ENCODE data around the gene HIP1R.

Gene HIP1R

DNA sequence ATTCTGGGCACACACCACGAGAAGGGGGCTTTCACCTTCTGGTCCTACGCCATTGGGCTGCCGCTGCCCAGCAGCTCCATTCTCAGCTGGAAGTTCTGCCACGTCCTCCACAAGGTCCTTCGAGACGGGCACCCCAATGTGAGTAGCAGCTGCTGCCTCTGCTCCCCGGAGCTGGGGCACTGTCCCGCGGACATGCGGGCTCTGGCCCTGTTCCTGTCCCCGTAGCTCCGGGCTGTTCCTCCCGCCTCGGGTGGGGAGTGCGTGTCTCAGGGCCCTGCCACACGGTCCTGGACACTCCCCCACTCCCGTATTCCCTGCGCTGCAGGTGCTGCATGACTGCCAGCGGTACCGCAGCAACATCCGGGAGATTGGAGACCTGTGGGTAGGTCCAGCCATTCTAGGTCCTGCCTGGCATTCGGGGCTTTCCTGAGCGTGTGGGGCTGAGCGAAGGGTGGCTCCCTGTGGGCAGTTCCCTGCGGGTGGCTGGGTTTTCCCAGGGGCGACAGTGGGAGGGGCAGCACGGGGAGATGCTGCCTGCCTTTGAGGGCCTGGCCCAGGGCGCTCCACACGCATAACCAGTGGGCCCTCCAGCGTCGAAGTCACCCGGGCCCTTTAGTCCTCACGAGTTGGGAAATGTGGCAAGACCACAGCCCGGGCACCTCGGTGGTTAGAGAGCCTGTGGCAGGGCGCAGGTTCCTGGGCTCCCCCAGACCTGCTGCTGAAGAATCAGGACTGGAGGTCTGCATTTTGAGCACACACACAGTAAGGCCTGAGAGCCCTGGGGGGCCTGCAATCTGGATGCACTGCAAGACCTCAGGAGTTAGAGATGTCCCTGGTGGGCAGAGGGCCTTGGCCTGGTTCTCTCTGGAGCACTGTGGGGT is 13.5 kb downstream of the HIP1R start:
- no peak for DNase-seq (ENCODE audit: low spot score)

DNA sequence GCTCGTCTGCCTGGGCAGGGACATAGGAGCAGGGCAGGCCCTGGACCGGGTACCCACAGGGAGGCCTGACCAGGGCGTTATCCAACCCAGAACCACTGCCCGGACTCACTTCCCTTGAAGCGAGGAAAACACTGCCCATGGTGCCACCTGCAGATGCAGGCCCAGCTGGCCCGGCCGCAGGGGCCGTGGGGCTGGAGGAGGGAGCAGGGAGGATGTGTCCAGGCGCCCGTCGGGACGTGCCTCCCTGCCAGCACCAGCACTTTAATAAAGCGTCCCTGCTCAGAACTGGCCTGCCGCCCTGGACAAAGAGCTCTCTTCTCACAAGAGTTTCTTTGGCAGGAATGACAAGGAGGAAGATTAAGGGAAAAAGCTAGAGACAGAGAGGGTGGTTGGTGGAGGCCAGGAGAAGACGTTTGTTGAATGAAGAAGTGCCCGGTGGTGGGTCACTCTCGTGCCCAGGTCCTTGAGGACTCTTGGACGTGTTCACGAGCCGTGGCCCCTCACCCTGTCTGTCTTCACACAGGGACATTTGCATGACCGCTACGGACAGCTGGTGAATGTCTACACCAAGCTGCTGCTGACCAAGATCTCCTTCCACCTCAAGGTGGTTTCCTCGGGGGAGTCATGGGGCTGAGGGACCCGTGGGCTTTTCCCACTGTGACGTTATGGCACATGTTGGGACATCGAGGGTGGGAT is 14.2 kb downstream of the HIP1R start:
- DNase-seq (ENCODE audit: low spot score): no peak

DNA sequence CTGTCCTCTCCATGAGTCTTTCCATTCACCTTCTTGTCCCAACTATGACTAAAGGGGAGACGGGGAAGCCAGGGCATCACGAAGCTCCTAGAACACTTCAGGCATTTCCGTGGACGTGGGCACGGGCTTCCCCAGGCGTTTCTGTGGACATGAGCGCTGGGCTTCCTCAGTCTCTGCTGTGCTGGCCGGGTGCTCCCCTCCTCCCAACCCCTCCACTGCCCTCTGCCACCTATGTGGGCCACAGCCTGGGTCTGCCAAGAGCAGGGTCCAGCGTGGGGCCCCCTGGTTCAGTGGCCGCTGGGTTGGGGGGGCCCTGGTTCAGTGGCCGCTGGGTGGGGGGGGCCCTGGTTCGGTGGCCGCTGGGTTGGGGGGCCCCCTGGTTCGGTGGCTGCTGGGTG is 14.8 kb downstream of the HIP1R start:
- no peak for DNase-seq (ENCODE audit: low spot score)

DNA sequence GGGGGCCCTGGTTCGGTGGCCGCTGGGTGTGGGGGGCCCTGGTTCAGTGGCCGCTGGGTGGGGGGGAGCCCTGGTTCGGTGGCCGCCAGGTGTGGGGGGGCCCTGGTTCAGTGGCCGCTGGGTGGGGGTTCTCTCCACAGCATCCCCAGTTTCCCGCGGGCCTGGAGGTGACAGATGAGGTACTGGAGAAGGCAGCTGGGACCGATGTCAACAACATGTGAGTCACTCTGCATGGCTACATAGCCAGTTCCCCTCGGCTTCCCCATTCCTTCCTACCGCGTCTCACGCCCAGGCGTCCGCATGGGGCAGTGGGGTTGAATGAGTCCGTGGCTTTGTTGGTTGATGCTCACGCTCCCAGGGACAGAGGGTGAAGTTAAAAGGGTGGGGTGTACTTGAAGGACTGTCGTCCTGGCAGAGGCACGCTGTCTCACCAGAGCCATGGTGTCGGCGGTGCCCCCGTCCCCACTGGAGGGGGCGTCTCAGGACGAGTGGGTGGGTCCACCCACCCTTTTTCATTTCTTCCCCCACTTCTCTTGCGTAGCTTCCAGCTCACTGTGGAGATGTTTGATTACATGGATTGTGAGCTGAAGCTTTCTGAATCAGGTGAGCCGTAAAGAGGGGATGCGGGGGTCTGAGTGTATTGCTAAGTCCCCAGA is 15.6 kb downstream of the HIP1R start:
- no peak for DNase-seq (ENCODE audit: low spot score)

DNA sequence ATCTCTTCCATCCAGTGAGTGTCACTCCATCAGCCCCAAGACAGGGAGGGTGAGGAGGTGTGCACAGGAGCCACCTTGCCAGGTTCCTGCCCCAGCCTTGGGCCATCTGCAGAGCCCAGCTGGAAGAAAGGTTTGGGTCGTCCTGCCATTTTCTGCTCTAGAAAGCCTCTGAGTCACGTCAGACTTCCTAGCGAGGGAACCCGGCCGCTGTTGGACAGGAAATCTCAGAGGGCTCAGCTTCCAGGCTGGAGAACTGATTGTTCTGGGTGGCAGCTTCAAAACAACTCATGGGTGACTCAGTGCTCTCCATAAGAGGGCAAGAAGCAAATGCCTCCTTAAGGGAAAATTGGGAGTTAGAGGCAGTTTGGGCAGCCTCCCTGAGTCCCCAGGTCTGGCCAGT is 16.6 kb downstream of the HIP1R start:
- DNase-seq (ENCODE audit: low spot score): no peak

- DNase-seq (ENCODE audit: low spot score): no peak
These were observed 17.3 kb downstream of the HIP1R start for GRCh38 chr12:122852336-122853275.

GRCh38 chr12:122853582-122854245 is 18.5 kb downstream of the HIP1R start:
- no peak for DNase-seq (ENCODE audit: low spot score)

- no peak for DNase-seq (ENCODE audit: low spot score)
These were observed 19.3 kb downstream of the HIP1R start for GRCh38 chr12:122854554-122854953.

GRCh38 chr12:122855071-122855829 is 20.0 kb downstream of the HIP1R start:
- no peak for DNase-seq (ENCODE audit: low spot score)

GRCh38 chr12:122855928-122856831 is 20.9 kb downstream of the HIP1R start:
- no peak for DNase-seq (ENCODE audit: low spot score)

DNA sequence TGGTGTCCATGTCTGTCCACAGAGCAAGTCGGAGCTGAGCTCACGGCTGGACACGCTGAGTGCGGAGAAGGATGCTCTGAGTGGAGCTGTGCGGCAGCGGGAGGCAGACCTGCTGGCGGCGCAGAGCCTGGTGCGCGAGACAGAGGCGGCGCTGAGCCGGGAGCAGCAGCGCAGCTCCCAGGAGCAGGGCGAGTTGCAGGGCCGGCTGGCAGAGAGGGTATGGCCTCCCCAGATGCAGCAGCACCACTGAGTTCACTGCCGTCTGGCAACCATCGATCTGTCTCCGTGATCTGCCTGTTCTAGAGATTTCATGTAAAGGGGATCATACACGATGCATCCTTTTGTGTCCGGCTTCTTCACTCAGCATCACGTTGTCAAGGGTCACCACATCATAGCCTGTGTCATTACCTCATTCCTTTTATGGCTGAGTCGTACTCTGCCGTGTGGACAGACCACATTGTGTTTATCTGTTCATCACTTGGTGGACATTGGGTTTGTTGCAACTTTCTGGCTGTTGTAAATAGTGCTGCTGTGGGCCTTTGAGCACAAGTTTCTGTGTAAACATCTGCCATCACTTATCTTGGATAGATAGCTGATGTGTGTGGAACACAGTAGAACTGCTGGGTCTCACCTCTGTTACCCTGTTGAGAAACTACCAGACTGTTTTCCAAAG is 21.9 kb downstream of the HIP1R start:
- no peak for DNase-seq (ENCODE audit: low spot score)

DNA sequence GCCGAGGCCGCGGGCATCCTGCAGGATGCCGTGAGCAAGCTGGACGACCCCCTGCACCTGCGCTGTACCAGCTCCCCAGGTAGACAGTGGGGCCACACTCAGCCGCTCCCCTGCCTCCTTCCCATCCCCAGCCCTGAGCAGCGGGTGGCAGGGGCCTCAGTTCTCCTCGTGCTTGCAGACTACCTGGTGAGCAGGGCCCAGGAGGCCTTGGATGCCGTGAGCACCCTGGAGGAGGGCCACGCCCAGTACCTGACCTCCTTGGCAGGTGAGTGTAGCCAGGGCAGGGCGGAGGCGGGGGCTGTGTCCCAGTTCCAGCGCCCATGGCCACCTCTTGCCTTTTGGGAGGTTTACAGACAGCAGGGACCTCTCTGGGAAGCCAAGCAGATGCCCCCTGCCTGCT is 22.9 kb downstream of the HIP1R start:
- no peak for DNase-seq (ENCODE audit: low spot score)

DNA sequence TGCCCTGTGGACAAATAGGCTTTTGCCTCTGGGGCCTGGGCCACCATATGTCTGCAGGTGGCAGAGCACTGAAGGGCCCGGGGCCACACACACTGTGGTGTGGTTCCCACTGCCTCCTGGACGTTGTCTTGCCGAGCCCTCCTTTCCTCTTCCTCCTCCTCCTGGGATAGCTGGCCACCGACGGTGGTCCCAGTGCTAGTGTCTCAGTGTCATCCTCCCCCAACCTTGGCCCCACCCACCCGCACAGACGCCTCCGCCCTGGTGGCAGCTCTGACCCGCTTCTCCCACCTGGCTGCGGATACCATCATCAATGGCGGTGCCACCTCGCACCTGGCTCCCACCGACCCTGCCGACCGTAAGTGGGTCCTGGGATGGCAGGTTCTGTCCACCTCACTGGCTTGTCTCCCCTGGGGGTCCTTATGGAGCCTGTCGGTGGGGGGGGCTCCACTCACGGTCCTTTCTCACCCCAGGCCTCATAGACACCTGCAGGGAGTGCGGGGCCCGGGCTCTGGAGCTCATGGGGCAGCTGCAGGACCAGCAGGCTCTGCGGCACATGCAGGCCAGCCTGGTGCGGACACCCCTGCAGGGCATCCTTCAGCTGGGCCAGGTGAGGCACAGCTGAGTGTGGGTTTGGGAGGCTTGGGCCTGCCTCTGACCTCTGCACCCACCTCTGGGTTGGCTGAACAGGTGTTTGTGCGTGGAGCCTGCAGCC is 23.5 kb downstream of the HIP1R start:
- DNase-seq (ENCODE audit: low spot score): no peak

- no peak for DNase-seq (ENCODE audit: low spot score)
These were observed 24.2 kb downstream of the HIP1R start for GRCh38 chr12:122859303-122860039.

- peak; percentile 83 for DNase-seq (ENCODE audit: low spot score)
These were observed 25.0 kb downstream of the HIP1R start for GRCh38 chr12:122860040-122860853.

DNA sequence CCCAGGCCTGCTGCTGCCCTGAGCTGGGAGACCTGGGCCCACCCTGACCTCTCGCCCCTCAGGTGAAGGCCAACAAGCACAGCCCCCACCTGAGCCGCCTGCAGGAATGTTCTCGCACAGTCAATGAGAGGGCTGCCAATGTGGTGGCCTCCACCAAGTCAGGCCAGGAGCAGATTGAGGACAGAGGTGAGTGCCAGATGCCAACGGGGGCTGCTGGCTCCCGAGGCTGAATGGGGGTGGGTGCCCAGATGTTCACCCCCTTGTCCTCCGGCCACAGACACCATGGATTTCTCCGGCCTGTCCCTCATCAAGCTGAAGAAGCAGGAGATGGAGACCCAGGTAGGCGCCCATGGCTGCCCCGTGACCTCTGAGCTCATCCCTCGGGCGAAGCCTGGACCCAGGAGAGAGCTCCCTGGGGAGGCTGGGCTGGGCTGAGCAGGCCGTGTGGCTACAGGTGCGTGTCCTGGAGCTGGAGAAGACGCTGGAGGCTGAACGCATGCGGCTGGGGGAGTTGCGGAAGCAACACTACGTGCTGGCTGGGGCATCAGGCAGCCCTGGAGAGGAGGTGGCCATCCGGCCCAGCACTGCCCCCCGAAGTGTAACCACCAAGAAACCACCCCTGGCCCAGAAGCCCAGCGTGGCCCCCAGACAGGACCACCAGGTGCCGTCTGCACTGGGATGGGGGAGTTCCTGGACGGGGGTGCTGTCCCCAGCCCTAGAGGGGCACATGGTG is 25.8 kb downstream of the HIP1R start:
- no peak for DNase-seq (ENCODE audit: low spot score)

All from CD4-positive, alpha-beta T cell treated with Interleukin-15 for 4 hours (primary cell).